WTC11 (cell line): ENCODE measurements around the gene ADARB2. TPM values are rescaled to one million over a fixed set of nuclear protein-coding genes. Genes with fewer than 3 reads are reported as not detected.

Experiments
- ATAC-seq: fragments of 200-7000 bp; cut with Tn5 transposase; 2 replicates; pipeline ENCODE4 v1.10.0; 2021; ENCODE audit warnings: mild to moderate bottlenecking, moderate library complexity
- CTCF ChIA-PET: fragments of 300-600 bp; sonication (Branson Sonifier 250); formaldehyde crosslinking; loops from one replicate; lab custom pipeline; 2021; ENCODE audit warnings: antibody characterized with exemption; lab: Charles Lee
- POLR2A ChIA-PET: fragments of 350-600 bp; sonication (Branson Sonifier 250); formaldehyde crosslinking; loops from one replicate; lab custom pipeline; 2021; ENCODE audit warnings: antibody characterized with exemption; lab: Charles Lee
- DNase-seq: peaks from one replicate; pipeline ENCODE4 v3.0.0; 2021; ENCODE audit warnings: low spot score
- H3K27ac Mint-ChIP-seq: 2 replicates; pipeline ENCODE4 v1.8.0; 2021; ENCODE audit warnings: mixed read lengths
- H3K27me3 Mint-ChIP-seq: 2 replicates; pipeline ENCODE4 v1.8.0; 2021; ENCODE audit warnings: low read depth, mild to moderate bottlenecking, moderate library complexity, mixed read lengths
- H3K36me3 Mint-ChIP-seq: 2 replicates; pipeline ENCODE4 v1.8.0; 2021; ENCODE audit warnings: mixed read lengths
- H3K4me1 Mint-ChIP-seq: 2 replicates; pipeline ENCODE4 v1.8.0; 2022; ENCODE audit warnings: mixed read lengths
- H3K4me3 Mint-ChIP-seq: 2 replicates; pipeline ENCODE4 v1.8.0; 2021; ENCODE audit warnings: mild to moderate bottlenecking, moderate library complexity, mixed read lengths
- H3K9me3 Mint-ChIP-seq: 2 replicates; pipeline ENCODE4 v1.8.0; 2021; ENCODE audit warnings: mixed read lengths
- ATF6 ChIP-seq: sonication (generic); formaldehyde crosslinking; IDR thresholded peaks from 2 replicates; pipeline ENCODE4 v1.8.1; 2023; ENCODE audit warnings: mild to moderate bottlenecking, missing genetic modification reagents
- CDX4 ChIP-seq: fragments of 250-450 bp; sonication (Bioruptor Pico); IDR thresholded peaks from 2 replicates; pipeline ENCODE4 v1.9.0; 2021; ENCODE audit warnings: moderate library complexity, mild to moderate bottlenecking, inconsistent platforms, borderline replicate concordance
- CREB1 ChIP-seq: sonication (generic); formaldehyde crosslinking; IDR thresholded peaks from 2 replicates; pipeline ENCODE4 v1.8.0; 2023; ENCODE audit warnings: mild to moderate bottlenecking, missing genetic modification reagents
- EMX1 ChIP-seq: fragments of 250-450 bp; sonication (Bioruptor Pico); IDR thresholded peaks from 2 replicates; pipeline ENCODE4 v1.8.0; 2021; ENCODE audit warnings: mild to moderate bottlenecking
- GRHL2 ChIP-seq: fragments of 250-450 bp; sonication (Bioruptor Pico); IDR thresholded peaks from 2 replicates; pipeline ENCODE4 v1.8.0; 2022; ENCODE audit warnings: mild to moderate bottlenecking, moderate library complexity; ENCODE audit not compliant: insufficient replicate concordance, severe bottlenecking
- HMGXB4 ChIP-seq: sonication (generic); formaldehyde crosslinking; IDR thresholded peaks from 2 replicates; pipeline ENCODE4 v1.8.1; 2023; ENCODE audit warnings: mild to moderate bottlenecking, moderate library complexity, missing genetic modification reagents
- NFYB ChIP-seq: sonication (generic); formaldehyde crosslinking; conservative IDR thresholded peaks from 2 replicates; pipeline ENCODE4 v1.8.0; 2022; ENCODE audit warnings: low read depth, missing genetic modification reagents
- NR3C1 ChIP-seq: sonication (generic); formaldehyde crosslinking; conservative IDR thresholded peaks from 2 replicates; pipeline ENCODE4 v1.8.1; 2023; ENCODE audit warnings: low read depth, mild to moderate bottlenecking, missing genetic modification reagents
- PRDM15 ChIP-seq: sonication (generic); formaldehyde crosslinking; IDR thresholded peaks from 2 replicates; pipeline ENCODE4 v1.8.0; 2022; ENCODE audit warnings: missing genetic modification reagents
- TCF7 ChIP-seq: sonication (generic); formaldehyde crosslinking; IDR thresholded peaks from 2 replicates; pipeline ENCODE4 v1.8.0; 2022; ENCODE audit warnings: mild to moderate bottlenecking, low read depth, missing genetic modification reagents, moderate library complexity
- USF2 ChIP-seq: sonication (generic); formaldehyde crosslinking; IDR thresholded peaks from 2 replicates; pipeline ENCODE4 v1.8.1; 2023; ENCODE audit warnings: mild to moderate bottlenecking, missing genetic modification reagents, moderate library complexity
- ZNF281 ChIP-seq: sonication (generic); formaldehyde crosslinking; IDR thresholded peaks from 2 replicates; pipeline ENCODE4 v1.8.0; 2023; ENCODE audit warnings: mild to moderate bottlenecking, missing genetic modification reagents
- ZNF425 ChIP-seq: fragments of 250-450 bp; sonication (Bioruptor Pico); conservative IDR thresholded peaks from 2 replicates; pipeline ENCODE4 v1.9.0; 2021; ENCODE audit warnings: mild to moderate bottlenecking
- total RNA-seq: library from RNA; stranded (reverse); gene quantifications from 3 replicates; pipeline ENCODE4 v1.2.3, GENCODE V29; 2021

ADARB2 gene
- total RNA-seq, 1 experiment from 2014 or later, result 3.7 TPM

GRCh38 chr10:1229116-1229515 is 508.2 kb downstream of the ADARB2 start:
- Mint-ChIP-seq H3K4me3 (no peak overlapping the region), H3K36me3 (peaks cover 30% of the 10 kb centered on the region), H3K9me3 (peaks cover 20% of the 10 kb centered on the region), H3K27me3 (peaks cover 8% of the 10 kb centered on the region), H3K4me1 (peaks cover 30% of the 10 kb centered on the region), H3K27ac (no peak overlapping the region)
- ATAC-seq (no peak), DNase-seq (peak; percentile 9)
- TF ChIP-seq NFYB (CRISPR knock-in tag) (no peak), PRDM15 (CRISPR knock-in tag) (no peak), EMX1 (no peak), NR3C1 (no peak)
- POLR2A ChIA-PET, result no interaction called here
- CTCF ChIA-PET, result interaction anchor here (0.8 to 2.3 kb wide), 4 partner anchors 14 to 140 kb away, joined by 3 to 9 read pairs (median 5); no protein-coding TSS in a partner anchor

- no peak for DNase-seq
- POLR2A ChIA-PET, result no interaction called here
- H3K9me3 Mint-ChIP-seq, result peaks cover 26% of the 10 kb centered on the region
- H3K27me3 Mint-ChIP-seq, result peaks cover 14% of the 10 kb centered on the region
- TF ChIP-seq TCF7 (CRISPR knock-in tag), result no peak
- no peak for TF ChIP-seq NFYB (CRISPR knock-in tag)
- TF ChIP-seq USF2 (CRISPR knock-in tag), result peak; percentile 56; the same call in 1 of the 2 replicates
- TF ChIP-seq ATF6 (CRISPR knock-in tag), result no peak
- TF ChIP-seq, all 79 proteins: peak for 1
- ATAC-seq, result no peak
- H3K4me1 Mint-ChIP-seq, result peaks cover 28% of the 10 kb centered on the region
- H3K4me3 Mint-ChIP-seq, result no peak overlapping the region
- H3K27ac Mint-ChIP-seq, result no peak overlapping the region
- CTCF ChIA-PET, result interaction anchor here (0.8 to 2.3 kb wide), 4 partner anchors 15 to 140 kb away, joined by 3 to 9 read pairs (median 5); no protein-coding TSS in a partner anchor
- peaks cover 36% of the 10 kb centered on the region for H3K36me3 Mint-ChIP-seq
Measured at GRCh38 chr10:1228467-1228975, 508.8 kb downstream of the ADARB2 start.

- peak overlapping the region; percentile 60; the same call in 1 of the 2 replicates for H3K27ac Mint-ChIP-seq
- peaks cover 34% of the 10 kb centered on the region for H3K9me3 Mint-ChIP-seq
- peaks cover 19% of the 10 kb centered on the region for H3K27me3 Mint-ChIP-seq
- POLR2A ChIA-PET, result no interaction called here
- no peak for DNase-seq
- H3K4me1 Mint-ChIP-seq, result peaks cover 27% of the 10 kb centered on the region
- ATAC-seq, result no peak
- H3K4me3 Mint-ChIP-seq, result peak overlapping the region; percentile 55
- CTCF ChIA-PET, result interaction anchor here (1.2 to 2.3 kb wide), 3 partner anchors 16 to 141 kb away, joined by 3 to 9 read pairs (median 7); no protein-coding TSS in a partner anchor
- H3K36me3 Mint-ChIP-seq, result peaks cover 39% of the 10 kb centered on the region
- TF ChIP-seq NFYB (CRISPR knock-in tag) (no peak), CREB1 (no peak), TCF7 (CRISPR knock-in tag) (no peak), ZNF281 (CRISPR knock-in tag) (no peak), CDX4 (CRISPR knock-in tag) (no peak), ZNF425 (CRISPR knock-in tag) (no peak), GRHL2 (CRISPR knock-in tag) (no peak), HMGXB4 (CRISPR knock-in tag) (no peak)
Measured at GRCh38 chr10:1227510-1228402, 509.6 kb downstream of the ADARB2 start.
